EL (cell line): ENCODE results near the gene FMN1.
A peak's percentile ranks its signal among the peaks of the same experiment; 100 is the strongest.
"Not testable (repeated sequence)": the region's sequence is repeated elsewhere in the genome, so short reads cannot be mapped to it uniquely, and the experiment has no call there.

Experiments used
- DNase-seq: peaks from one replicate; pipeline ENCODE4 v3.0.0-alpha.2; 2016

FMN1 gene

DNA sequence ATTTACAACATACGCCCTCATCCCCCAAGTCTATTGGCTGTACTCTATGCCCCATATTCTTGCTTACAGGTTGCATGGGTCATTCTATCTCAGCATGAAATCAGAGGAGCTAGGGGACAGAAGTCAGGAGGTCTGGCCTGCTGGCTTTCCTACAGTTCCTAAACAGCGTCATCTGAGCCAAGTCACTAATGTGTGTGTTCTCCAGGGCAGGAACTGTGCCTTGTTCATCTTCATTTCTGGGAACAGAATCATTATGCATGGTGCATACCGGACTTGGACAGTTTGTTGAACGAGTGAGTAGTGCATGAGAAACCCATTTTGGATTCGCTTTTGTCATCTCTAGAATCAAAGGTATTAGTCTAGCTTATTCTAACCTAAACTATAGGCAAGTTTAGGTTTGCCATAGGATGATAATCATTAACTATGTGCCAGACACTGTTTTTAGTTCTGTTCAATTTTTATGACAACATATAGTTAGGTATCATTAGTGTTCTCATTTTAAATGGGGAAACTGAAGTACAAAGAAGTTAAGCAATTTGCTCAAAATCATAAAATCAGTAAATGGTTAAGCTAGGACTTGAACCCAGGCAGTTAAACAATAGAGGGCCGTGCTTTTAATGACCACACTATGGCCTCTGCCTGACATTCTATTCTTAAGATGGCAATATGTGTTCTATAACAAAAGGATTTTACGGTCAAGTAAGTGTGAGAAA is 105.2 kb downstream of the FMN1 start:
- DNase-seq, result no peak

GRCh38 chr15:33086500-33087121 is 107.9 kb downstream of the FMN1 start:
- peak; percentile 67 for DNase-seq

DNA sequence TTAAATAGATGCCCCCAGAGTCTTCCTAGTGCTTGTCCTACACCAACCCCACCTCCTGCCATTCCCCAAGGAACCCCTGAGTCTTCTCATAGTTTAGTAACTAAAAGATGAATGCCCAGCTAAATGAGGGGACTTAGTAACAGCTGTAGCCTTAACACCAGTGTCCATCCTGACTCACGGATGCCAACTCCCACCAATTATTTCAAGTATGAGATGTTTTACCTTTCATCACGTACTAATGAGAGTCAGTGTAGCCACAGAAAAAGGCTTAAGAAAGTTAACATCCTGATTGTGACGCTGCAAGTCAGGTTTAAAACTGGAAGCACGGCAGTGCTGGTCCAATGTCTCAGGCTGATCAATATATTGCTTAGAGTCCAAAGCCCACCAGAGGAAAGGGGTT is 109.9 kb downstream of the FMN1 start:
- DNase-seq, result no peak

DNA sequence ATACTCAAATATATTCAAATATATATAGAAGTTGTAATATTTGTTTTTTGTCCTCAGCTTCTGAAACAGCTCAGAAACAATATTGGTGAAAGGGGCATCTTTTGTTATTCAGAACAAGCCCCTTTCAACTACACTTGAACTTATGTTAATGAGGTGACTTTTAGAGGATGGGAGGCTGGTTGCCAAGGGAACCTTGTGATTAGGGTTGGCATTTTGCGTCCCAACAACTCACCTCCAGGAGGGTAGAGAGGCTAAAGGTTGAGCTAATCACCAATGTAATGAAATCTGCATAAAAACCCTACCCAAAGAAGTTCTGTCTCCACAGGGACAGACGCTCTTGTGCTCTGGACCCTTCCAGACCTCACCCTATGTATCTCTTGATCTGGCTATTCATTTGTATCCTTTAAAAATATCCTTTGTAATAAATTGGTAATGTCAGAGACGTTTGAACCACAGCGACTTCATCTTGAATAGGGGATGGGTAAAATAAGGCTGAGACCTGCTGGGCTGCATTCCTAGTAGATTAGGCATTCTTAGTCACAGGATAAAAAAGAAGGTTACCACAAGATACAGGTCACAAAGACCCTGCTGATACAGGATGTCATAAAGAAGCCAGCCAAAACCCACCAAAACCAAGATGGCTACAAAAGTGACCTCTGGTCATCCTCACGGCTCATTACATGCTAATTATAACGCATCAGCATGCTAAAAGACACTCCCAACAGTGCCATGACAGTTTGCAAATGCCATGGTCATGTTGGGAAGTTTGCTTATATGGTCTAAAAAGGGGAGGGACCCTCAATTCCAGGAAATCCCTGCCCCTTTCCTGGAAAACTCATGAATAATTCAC is 111.1 kb downstream of the FMN1 start:
- DNase-seq, result peak; percentile 42

GRCh38 chr15:33080006-33080405 is 114.5 kb downstream of the FMN1 start:
- no peak for DNase-seq

GRCh38 chr15:33078607-33079006 is 115.9 kb downstream of the FMN1 start:
- no peak for DNase-seq

- no peak for DNase-seq
These were observed 117.6 kb downstream of the FMN1 start for GRCh38 chr15:33076937-33077336.

GRCh38 chr15:33074942-33075341 is 119.6 kb downstream of the FMN1 start:
- DNase-seq, result no peak

GRCh38 chr15:33074212-33074611 is 120.3 kb downstream of the FMN1 start:
- no peak for DNase-seq

- DNase-seq, result no peak
These were observed 123.1 kb downstream of the FMN1 start for GRCh38 chr15:33071451-33071850.

DNA sequence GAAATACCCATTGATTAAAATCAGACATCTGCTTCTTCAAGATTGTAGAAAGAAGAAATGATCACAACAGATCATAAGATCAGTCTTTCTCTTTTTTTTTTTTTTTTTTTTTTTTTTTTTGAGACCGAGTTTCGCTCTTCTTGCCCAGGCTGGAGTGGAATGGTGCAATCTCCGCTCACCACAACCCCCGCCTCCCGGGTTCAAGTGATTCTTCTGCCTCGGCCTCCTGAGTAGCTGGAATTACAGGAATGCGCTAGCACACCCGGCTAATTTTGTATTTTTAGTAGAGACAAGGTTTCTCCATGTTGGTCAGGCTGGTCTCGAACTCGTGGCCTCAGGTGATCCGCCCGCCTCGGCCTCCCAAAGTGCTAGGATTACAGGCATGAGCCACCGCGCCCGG is 124.6 kb downstream of the FMN1 start:
- not testable (repeated sequence) for DNase-seq

GRCh38 chr15:33069161-33069560 is 125.4 kb downstream of the FMN1 start:
- no peak for DNase-seq

GRCh38 chr15:33068511-33068990 is 126.0 kb downstream of the FMN1 start:
- peak; percentile 41 for DNase-seq

DNA sequence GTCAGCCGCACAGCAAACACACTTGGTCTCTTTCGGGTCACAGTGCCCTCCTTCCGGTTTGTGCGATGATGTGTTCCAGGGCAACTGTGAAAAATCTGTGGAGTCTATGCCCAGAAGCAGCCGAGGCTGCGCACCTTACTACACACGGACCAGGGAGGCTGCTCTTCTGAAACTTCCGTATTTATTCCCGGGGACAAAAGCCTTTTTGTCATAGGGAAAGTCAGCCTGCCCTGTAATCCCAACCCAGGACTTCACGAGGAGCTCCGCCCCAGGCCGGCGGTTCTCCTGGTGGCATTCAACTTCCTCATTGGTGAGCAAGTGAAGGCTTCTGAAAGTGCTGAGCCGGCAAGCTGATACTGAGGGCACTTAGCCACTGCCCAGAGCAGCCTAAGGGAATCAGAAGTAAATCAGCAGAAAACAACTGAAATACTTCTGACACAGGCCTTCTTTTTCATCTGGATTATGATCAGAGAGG is 126.5 kb downstream of the FMN1 start:
- peak; percentile 74 for DNase-seq

GRCh38 chr15:33067456-33067855 is 127.1 kb downstream of the FMN1 start:
- DNase-seq, result peak; percentile 85

GRCh38 chr15:33066584-33066983 is 127.9 kb downstream of the FMN1 start:
- DNase-seq, result no peak

GRCh38 chr15:33064878-33065277 is 129.6 kb downstream of the FMN1 start:
- peak; percentile 61 for DNase-seq

GRCh38 chr15:33059184-33059583 is 135.3 kb downstream of the FMN1 start:
- no peak for DNase-seq

- DNase-seq, result no peak
These were observed 136.7 kb downstream of the FMN1 start for GRCh38 chr15:33057845-33058244.

GRCh38 chr15:33055962-33056361 is 138.6 kb downstream of the FMN1 start:
- DNase-seq, result no peak

GRCh38 chr15:33051528-33051927 is 143.0 kb downstream of the FMN1 start:
- no peak for DNase-seq

DNA sequence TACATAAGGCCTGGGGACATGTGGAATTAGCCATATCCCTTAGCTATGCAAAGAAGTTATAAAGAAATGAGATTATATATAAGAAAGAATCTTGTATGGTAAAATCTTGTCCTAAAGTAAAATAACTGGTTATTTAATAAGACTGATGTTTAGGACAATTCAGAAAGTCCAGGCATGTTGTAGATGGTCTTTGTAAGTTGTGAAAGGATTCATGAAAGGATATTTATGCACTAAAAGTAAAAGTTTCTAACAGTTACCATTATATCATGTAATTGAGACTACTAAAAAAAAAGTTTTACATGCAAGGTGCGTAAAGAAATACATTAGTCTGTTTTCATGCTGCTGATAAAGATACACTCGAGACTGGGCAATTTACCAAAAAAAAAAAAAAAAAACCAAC is 146.3 kb downstream of the FMN1 start:
- peak; percentile 13 for DNase-seq

GRCh38 chr15:33047077-33047476 is 147.4 kb downstream of the FMN1 start:
- DNase-seq, result no peak

GRCh38 chr15:33046329-33046728 is 148.2 kb downstream of the FMN1 start:
- DNase-seq, result no peak
